ENCODE results near the gene HECTD4.

DNA sequence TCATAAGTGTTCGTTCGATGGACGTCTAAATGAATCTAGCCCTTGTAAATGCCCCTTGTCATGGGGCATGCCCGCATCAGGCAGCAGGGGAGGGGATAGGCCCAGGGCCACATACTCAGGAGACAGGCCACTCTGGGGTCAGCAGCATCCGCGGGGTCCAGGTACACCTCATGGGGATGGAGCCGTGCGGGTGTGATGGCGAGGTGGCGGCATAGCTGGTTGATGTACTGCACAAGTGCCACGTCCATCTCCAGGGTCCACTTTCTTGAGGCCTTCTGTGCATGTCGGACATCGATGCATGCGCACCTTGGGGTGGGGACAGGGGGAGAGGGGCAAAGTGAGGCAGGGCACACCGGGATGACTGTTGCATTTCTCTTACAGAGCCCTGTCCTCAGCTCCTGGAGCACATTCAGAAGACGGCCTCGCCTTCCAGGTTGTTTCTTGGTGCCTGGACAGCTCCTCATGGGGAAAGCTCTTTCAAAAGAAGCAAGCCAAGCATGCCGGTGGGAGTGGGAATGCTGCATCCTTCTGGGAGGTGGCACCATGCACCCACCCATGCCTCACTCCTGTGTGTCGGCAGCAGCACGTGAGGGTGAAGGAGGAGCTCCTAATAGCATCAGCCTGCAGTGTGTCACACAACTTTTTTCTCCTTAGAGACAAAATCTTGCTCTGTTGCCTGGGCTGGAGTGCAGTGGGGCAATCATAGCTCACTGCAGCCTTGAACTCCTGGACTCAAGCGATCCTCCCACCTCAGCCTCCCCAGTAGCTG is 209.5 kb downstream of the HECTD4 start:
- TF ChIP-seq, protein P1, sequence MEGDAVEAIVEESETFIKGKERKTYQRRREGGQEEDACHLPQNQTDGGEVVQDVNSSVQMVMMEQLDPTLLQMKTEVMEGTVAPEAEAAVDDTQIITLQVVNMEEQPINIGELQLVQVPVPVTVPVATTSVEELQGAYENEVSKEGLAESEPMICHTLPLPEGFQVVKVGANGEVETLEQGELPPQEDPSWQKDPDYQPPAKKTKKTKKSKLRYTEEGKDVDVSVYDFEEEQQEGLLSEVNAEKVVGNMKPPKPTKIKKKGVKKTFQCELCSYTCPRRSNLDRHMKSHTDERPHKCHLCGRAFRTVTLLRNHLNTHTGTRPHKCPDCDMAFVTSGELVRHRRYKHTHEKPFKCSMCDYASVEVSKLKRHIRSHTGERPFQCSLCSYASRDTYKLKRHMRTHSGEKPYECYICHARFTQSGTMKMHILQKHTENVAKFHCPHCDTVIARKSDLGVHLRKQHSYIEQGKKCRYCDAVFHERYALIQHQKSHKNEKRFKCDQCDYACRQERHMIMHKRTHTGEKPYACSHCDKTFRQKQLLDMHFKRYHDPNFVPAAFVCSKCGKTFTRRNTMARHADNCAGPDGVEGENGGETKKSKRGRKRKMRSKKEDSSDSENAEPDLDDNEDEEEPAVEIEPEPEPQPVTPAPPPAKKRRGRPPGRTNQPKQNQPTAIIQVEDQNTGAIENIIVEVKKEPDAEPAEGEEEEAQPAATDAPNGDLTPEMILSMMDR (IDR thresholded peaks at IDR 0.05; ENCODE audit: low read depth, low read length, missing input control) = no peak
- TF ChIP-seq, protein P2, sequence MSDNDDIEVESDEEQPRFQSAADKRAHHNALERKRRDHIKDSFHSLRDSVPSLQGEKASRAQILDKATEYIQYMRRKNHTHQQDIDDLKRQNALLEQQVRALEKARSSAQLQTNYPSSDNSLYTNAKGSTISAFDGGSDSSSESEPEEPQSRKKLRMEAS (IDR thresholded peaks at IDR 0.05) = no peak

Measured in liver (tissue), 2 donors.